Erythroblast (primary cell): ENCODE measurements around the gene EHMT1.
A peak's percentile ranks its signal among the peaks of the same experiment; 100 is the strongest.
"Not testable (repeated sequence)": the region's sequence is repeated elsewhere in the genome, so short reads cannot be mapped to it uniquely, and the experiment has no call there.

Source experiments
- DNase-seq, 2 experiments: peaks; one replicate each; lab custom pipeline; 2025; lab: John Stamatoyannopoulos, UW
- GATA1 ChIP-seq: IDR thresholded peaks from 2 replicates; pipeline ENCODE4 v1.6.1; 2011; ENCODE audit warnings: low read depth, mild to moderate bottlenecking, control low read depth, low read length, moderate library complexity
- POLR2A ChIP-seq: IDR thresholded peaks from 2 replicates; pipeline ENCODE4 v1.6.1; 2011; ENCODE audit warnings: mild to moderate bottlenecking, low read length

Gene EHMT1

DNA sequence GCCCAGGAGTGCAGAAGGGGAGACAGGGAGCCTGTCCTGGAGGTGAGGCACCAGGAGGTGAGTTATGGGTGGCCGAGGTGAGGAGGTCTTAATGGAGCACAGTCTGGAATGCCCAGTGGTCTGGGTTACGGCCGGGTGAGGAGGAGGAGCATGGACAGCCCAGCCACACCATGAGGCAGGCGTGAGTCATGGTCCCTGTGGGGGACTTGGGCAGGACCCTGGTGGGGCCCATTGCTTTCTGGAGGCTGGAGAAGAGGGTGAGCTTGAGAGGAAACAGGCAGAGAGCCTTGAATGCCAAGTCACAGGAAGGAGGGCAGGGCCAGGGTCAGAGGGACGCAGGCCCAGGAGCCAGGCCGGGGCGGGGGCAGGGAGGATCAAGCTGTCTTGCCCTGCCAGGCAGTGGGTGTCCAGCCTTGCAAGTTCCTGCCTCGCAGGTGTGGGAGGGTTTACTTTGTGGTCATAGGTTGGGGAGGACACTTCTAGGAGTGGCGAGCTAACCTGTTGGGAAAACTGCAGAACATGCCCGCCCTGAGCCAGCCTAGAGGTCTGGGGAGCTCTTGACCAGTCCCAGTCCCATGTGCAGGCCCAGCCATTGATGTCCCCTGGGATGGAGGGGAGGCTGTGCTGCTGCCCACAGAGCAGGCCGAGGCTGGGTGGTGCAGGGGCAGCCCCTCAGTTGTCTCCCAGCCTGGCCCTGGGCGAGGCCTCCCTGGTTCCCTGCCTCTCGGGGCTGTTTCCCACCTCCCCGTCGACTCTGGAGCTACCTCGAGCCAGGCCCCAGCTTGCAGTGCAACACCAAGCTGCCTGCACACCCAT is 261.6 kb downstream of the EHMT1 start:
- DNase-seq = no peak
- TF ChIP-seq POLR2A = no peak
- TF ChIP-seq GATA1 = no peak

DNA sequence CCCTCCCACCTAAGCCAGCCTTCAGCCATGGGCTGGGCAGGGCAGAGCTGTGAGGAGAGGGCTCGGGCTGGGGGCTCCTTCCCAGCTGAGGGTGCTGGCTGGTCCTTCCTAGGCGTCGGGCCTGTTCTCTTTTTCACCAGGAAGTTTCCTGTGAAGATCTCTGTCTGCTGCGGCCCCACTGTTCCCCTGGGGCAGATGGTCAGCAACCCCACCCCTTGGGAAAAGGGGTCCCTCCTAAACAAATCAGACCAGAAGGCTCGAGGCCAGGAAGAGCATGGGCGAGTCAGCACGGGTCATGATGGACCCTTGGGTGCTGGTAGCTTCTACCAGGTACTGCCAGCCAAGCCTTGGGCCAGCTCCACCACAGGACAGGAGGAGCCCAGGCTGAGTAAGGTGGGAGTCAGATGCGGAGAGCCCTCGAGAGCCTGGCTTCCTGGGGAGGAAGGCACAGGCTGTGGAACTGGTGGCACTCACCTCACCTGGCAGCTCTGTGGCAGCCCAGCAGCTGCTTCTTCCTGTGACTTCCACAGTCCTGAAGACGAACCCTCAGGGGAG is 262.2 kb downstream of the EHMT1 start:
- TF ChIP-seq POLR2A (no peak), GATA1 (no peak)
- no peak for DNase-seq

DNA sequence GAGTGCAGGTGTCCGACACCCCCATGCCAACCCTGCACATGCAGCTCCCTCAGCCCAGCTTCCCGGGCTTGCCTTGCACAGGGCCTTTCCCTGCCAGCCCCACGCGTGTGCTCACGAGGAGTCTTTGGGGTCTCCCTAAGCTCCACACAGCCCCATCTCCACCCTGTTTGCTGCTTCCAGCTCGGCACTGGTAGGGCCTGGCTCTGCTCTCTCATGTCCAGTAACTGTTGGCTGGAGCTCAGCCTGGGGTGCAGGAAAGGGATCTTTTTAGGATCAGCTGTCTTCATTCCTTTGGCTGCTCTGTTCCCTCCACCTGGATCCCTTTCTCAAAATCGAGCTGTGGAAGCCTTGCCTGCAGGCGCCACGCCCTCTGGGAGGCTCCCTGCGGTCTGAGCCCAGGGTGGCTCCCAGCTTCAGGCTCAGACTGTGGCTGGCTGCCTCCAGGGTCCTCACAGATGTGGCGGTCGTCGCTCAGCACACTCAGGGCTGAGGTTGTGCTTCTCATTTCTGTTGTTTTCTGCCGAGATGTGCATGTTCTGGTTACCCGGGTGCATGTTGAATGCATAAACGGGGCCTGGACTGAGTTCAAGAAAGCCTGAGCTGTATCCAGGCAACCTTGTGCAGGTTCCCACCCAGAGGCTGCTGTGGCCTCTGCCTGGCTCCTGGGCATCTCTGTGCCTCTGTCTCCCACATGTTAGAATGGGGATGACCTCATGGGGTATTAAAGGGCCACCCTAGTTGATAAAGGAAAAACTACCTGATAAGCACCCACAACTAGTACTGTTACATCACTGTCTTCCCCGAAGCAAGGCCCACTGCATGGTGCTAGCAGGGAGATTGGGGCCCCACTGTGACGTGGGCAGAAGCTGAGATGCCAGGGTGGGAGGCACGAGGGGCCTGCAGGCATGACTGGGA is 263.0 kb downstream of the EHMT1 start:
- TF ChIP-seq POLR2A (no peak), GATA1 (no peak)
- DNase-seq = no peak

DNA sequence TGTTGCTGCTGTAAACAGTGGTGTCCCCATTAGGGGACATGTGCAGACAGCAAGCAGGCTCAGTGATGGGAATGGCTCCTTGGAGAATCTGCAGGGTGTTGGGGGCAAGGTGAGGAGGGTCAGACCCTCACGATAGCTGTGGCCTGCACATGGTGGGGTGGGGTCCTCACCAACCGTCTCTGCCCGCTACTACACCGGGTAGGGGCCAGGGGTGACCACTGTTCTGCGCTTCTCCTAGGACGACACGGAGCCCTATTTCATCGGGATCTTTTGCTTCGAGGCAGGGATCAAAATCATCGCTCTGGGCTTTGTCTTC is 263.7 kb downstream of the EHMT1 start:
- no peak for DNase-seq
- TF ChIP-seq GATA1 (no peak), POLR2A (no peak)

DNA sequence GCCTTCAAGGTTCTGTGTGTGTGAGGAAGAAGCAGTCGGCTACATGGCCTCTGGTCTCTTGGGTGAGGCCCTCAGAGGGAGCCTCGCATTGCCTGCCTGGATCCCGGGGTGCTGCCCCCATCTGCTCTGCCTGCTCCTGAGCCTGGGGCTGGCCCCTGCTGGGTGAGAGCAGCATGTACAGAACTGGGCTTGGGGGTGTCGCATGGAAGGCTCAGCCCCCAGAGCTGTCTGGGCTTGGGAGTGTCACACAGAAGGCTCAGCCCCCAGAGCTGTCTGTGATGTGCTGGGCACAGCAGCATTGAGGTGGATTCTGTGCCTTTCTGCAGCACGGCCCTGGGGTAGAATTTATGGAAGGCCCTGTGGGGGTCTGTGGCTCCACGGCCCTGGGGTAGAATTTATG is 265.2 kb downstream of the EHMT1 start:
- DNase-seq = not testable (repeated sequence)

DNA sequence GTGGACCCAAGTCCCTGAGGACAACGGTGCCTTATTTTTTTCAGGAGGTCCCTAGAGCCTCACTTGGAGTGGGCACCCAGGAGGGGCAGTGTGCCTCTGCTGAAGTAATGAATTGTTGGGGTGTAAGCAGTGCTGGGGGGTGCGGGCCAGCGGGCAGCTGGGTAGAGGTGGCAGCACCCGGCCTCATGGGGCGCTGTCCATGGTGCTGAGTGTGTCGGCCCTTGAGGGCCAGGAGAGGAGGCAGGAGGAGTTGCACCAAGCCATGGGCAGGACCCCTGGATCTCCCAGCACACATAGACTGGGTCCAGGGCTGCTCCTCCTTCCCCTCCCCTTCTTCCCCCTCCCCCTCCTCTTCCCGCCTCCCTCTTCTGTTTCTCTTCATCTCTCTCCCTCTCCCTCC is 265.7 kb downstream of the EHMT1 start:
- DNase-seq = peak in 1 of 2 experiments; percentile 28

DNA sequence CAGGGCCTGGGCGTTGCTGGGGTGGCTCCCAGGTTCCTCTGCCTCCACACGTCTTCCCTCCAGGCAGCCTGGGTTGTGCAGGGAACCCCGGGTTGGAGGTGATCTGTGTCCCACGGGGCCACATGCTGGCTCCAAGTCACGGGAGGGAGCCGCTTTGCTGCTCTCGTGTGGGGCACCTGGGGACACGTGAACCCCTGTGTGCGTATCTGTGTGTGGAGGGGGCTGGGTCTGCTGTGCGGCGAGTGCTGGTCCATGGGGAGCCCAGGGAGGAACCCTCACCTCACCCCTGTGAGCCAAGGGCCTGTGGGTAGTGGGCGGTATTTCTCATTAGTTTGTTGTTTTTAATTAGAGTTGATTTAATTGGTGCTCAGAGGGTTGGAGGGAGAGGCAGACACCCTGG is 266.3 kb downstream of the EHMT1 start:
- not testable (repeated sequence) for DNase-seq
